Colonic mucosa (tissue), 4 donors: ENCODE measurements around the gene NODAL. TPM values are rescaled to one million over a fixed set of nuclear protein-coding genes. Genes with fewer than 3 reads are reported as not detected.
"Not testable (repeated sequence)": the region's sequence is repeated elsewhere in the genome, so short reads cannot be mapped to it uniquely, and the experiment has no call there.

ENCODE experiments used
- DNase-seq: peaks from one replicate; pipeline ENCODE4 v3.0.0-alpha.2; 2020
- H3K27ac ChIP-seq: fragments of 200-600 bp; one replicate; pipeline ENCODE4 v1.8.0; 2021
- H3K27me3 ChIP-seq: fragments of 200-600 bp; one replicate; pipeline ENCODE4 v1.8.0; 2021
- H3K36me3 ChIP-seq: fragments of 200-600 bp; one replicate; pipeline ENCODE4 v1.8.0; 2021
- H3K4me1 ChIP-seq: fragments of 200-600 bp; one replicate; pipeline ENCODE4 v1.8.0; 2021; ENCODE audit warnings: mild to moderate bottlenecking
- H3K4me3 ChIP-seq: fragments of 200-600 bp; one replicate; pipeline ENCODE4 v1.8.0; 2021
- H3K9ac ChIP-seq, 2 donors: one replicate each; pipeline ENCODE4 v1.7.0; 2013; ENCODE audit warnings: control low read depth in 2 of 2, low read depth in 2 of 2, low read length in 2 of 2
- H3K9me3 ChIP-seq: fragments of 200-600 bp; one replicate; pipeline ENCODE4 v1.8.0; 2021
- CTCF ChIP-seq: fragments of 200-600 bp; IDR thresholded peaks from one replicate; pipeline ENCODE4 v1.8.0; 2022; ENCODE audit warnings: antibody characterized with exemption, mild to moderate bottlenecking
- intact Hi-C: fragments of 100-400 bp; cut with DNase I; formaldehyde crosslinking; loops from one replicate; pipeline ENCODE4 v1.14.1; 2022
- total RNA-seq, 2 donors: library from RNA; stranded (reverse); fragmentation: NEBNext Ultra II Directional in 1 of 2; extraction: Animal tissue kit (Norgen Biotek cat#: 25700) in 1 of 2; gene quantifications; one replicate each; pipeline ENCODE4 v1.2.1, GENCODE V29; 2021
- donor health status: healthy.
- donor health status: DM: no; HTN: no; CAD: no.
- donor health status: DM: no; HTN: no; CAD: no.

NODAL gene
- under 1 TPM in 1 of 2 donors, not detected in 1; 0.17 TPM for total RNA-seq

DNA sequence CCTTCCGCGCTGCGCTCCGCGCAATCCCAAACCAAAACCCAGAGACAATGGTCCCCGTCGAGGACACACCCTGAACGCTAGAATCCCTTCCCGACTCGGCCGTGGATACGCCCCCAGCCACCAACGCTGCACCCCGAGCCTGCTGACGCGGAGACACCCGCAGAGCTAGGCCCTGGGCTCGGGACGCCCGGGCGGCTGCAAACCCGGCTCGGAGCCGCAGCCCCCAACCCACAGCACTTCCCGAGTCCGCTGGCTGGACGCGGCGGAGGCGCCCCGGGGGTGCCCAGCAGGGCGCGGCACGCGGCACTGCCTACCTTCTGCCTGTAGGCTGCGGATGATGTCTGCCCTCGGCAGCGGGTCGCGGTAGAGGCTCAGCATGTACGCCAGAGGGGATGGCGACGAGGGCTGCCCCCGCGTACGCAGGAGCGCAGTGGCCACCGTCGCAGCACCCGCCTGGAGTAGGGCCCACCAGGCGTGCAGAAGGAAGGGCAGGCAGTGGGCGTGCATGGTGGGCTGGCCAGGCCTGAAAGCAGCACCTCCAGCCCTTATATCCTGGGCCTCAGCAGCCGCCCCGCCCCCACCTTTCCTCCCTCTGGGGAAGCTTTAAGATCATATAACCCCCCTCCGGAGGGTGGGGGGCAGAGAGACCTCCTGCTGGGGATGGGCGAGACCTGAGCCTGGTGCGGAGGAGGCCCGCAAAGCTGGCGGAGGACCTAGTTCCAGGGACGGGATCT lies at the start of gene NODAL:
NODAL (minus strand) TSS at position 521 of the 734 bp plus-strand sequence; CDS start at position 507, 14 bp downstream.
- intact Hi-C loops: no loop called here
- H3K36me3 ChIP-seq: no peaks in the 10 kb centered on the region
- peaks cover 12% of the 10 kb centered on the region for H3K4me1 ChIP-seq
- DNase-seq: no peak
- no peak for TF ChIP-seq CTCF
- peak within 1 kb of the TSS; percentile 13 for H3K4me3 ChIP-seq
- H3K9me3 ChIP-seq: no peaks in the 10 kb centered on the region
- peaks cover 33% of the 10 kb centered on the region for H3K27me3 ChIP-seq
- no peak within 1 kb of the TSS for H3K27ac ChIP-seq
- peak within 1 kb of the TSS in 1 of 2 donors; percentile 21 for H3K9ac ChIP-seq

DNA sequence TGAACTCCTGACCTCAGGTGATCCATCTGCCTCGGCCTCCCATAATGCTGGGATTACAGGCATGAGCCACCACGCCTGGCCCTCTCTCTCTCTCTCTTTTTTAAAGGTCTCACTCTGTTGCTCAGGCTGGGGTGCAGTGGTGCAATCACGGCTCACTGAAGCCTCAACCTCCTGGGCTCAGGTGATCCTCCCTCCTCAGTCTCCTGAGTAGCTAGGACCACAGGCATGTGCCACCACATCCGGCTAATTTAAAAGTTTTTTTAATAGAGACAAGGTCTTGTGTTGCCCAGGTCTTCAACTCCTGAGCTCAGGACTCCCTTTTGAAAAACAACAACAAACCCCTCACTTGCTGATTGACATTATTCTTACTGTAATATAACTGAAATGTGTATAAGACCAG lies 48.7 kb upstream of the NODAL start:
- TF ChIP-seq CTCF: no peak
- Histone ChIP-seq H3K4me3 (no peak overlapping the region), H3K9ac (no peak overlapping the region), H3K4me1 (no peaks in the 10 kb centered on the region), H3K36me3 (no peaks in the 10 kb centered on the region), H3K27ac (no peak overlapping the region), H3K27me3 (no peaks in the 10 kb centered on the region), H3K9me3 (no peaks in the 10 kb centered on the region)
- no peak for DNase-seq
- intact Hi-C loops: no loop called here

DNA sequence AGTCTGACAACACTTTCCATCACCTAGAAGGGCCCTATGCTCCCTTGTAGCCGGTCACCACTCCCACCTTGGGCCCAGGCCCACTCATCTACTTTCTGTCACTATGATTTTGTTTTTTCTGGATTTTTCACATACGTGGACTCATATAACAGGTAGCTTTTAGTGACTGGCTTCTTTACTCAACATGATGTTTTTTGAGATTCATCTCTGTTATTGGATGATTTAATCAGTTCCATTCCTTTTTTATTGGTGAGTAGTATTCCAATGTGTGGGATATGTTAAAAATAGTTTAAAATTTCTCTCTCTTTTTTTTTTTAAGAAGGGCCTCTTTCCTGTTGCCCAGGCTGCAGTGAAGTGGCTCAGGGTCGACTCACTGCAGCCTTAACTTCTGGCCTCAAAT lies 46.3 kb upstream of the NODAL start:
- H3K4me3 ChIP-seq: no peak overlapping the region
- no peaks in the 10 kb centered on the region for H3K9me3 ChIP-seq
- no peak for TF ChIP-seq CTCF
- no peaks in the 10 kb centered on the region for H3K27me3 ChIP-seq
- no peak for DNase-seq
- intact Hi-C loops: no loop called here
- no peak overlapping the region for H3K27ac ChIP-seq
- no peaks in the 10 kb centered on the region for H3K36me3 ChIP-seq
- H3K4me1 ChIP-seq: no peaks in the 10 kb centered on the region
- H3K9ac ChIP-seq: peak overlapping the region in 1 of 2 donors; percentile 24

- DNase-seq, H3K4me1 ChIP-seq, H3K9me3 ChIP-seq, intact Hi-C loops, H3K27ac ChIP-seq, H3K27me3 ChIP-seq, H3K4me3 ChIP-seq, H3K9ac ChIP-seq, H3K36me3 ChIP-seq: not testable (repeated sequence)
Measured at GRCh38 chr10:70483872-70484271, 42.4 kb upstream of the NODAL start.

DNA sequence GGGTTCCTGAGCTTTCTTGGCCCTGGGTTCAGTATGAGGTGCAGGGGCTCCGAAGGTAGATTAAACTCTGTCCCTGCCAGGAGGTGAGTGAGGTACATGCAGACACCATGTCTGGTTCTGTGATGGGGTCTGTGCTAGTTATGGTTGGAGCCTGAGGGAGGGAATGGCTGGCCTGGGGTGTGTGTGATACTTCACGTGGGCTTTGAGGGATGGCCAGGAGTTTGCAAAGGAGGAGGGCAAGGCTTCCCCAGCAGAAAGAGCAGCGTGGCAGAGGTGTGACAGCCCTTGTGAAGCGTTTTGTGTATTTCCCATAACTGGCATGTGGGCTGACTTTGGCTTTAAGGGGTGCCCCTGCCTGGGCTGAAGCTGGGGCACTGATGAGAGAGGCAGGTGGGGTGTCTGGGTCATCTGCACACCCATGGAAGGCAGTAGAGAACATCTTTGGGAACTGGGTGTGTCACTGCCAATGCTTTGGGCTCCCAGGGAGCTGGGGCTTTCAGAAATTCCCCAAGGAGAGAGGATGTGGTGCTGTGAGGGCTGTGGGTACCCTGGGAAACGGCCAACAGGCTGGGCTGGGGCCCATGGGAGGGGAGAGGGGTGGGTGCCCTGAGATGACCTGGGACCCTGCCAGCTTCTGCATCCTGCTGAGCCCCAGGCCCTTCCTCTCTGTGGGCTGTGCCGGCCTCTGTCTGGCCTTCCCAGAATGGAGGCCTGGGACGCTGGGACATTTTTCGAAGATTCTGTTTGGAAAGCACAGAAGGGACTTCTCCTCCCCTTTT lies 41.7 kb upstream of the NODAL start:
- Histone ChIP-seq H3K27ac (no peak overlapping the region), H3K27me3 (no peaks in the 10 kb centered on the region), H3K36me3 (no peaks in the 10 kb centered on the region), H3K4me3 (no peak overlapping the region), H3K9ac (no peak overlapping the region), H3K4me1 (peaks cover 7% of the 10 kb centered on the region), H3K9me3 (no peaks in the 10 kb centered on the region)
- intact Hi-C loops: no loop called here
- DNase-seq: no peak
- TF ChIP-seq CTCF: no peak
